ENCODE results near the gene CEBPG. TPM values are rescaled to one million over a fixed set of nuclear protein-coding genes. Genes with fewer than 3 reads are reported as not detected.

The CEBPG gene
- total RNA-seq, 1 experiment from 2014 or later, result 33.4 TPM

- TF ChIP-seq CTCF (conservative IDR thresholded peaks at IDR 0.05) (no peak), EZH2 (IDR thresholded peaks at IDR 0.05; ENCODE audit: low read depth) (no peak)
- Histone ChIP-seq H3K27me3 (ENCODE audit: insufficient read depth, low read depth) (no peaks in the 10 kb centered on the region), H4K20me1 (ENCODE audit: insufficient read depth) (peaks cover 79% of the 10 kb centered on the region), H2AFZ (no peak overlapping the region), H3K27ac (peak overlapping the region; percentile 98), H3K4me1 (replicated peaks; ENCODE audit: insufficient read depth) (peaks cover 34% of the 10 kb centered on the region), H3F3A (ENCODE audit: insufficient read depth, low read depth) (peaks cover 40% of the 10 kb centered on the region; the same call in 1 of the 2 replicates), H3K36me3 (ENCODE audit: low read depth) (peaks cover 30% of the 10 kb centered on the region), H3K4me3 (peak overlapping the region; percentile 95; the same call in 1 of the 2 replicates), H3K9me3 (ENCODE audit: insufficient read depth, low read depth) (no peaks in the 10 kb centered on the region), H3K9me2 (ENCODE audit: insufficient read depth) (no peaks in the 10 kb centered on the region), H3K4me2 (peak overlapping the region; percentile 96), H3K79me2 (ENCODE audit: low read depth) (peaks cover 84% of the 10 kb centered on the region)
- CTCF ChIA-PET, result interaction anchor here (0.5 to 0.6 kb wide), 2 partner anchors 9 to 419 kb away, joined by 3 to 5 read pairs; no protein-coding TSS in a partner anchor
- no TSS peak for BruUV-seq (replicated peaks)
- intact Hi-C loops (cut with micrococcal nuclease; ENCODE audit: unreplicated experiment), result no loop called here
- no peak for DNase-seq
- POLR2A ChIA-PET (ENCODE audit: unreplicated experiment), result interaction anchor here (0.6 to 0.7 kb wide), 2 partner anchors 67 to 981 kb away, joined by 3 to 4 read pairs; no protein-coding TSS in a partner anchor
These were observed 4.3 kb downstream of the CEBPG start for GRCh38 chr19:33377586-33378475.

GRCh38 chr19:33379151-33379829 lies 5.8 kb downstream of the CEBPG start:
- H3K4me2 ChIP-seq, result no peak overlapping the region
- no peak overlapping the region for H3K27ac ChIP-seq
- H3K9me2 ChIP-seq (ENCODE audit: insufficient read depth), result no peaks in the 10 kb centered on the region
- ChIA-PET POLR2A (ENCODE audit: unreplicated experiment) (no interaction called here), CTCF (no interaction called here)
- H3F3A ChIP-seq (ENCODE audit: insufficient read depth, low read depth), result peaks cover 42% of the 10 kb centered on the region; the same call in 1 of the 2 replicates
- H3K4me3 ChIP-seq, result no peak overlapping the region
- BruUV-seq (replicated peaks), result no TSS peak
- peaks cover 93% of the 10 kb centered on the region for H3K79me2 ChIP-seq (ENCODE audit: low read depth)
- no peaks in the 10 kb centered on the region for H3K9me3 ChIP-seq (ENCODE audit: insufficient read depth, low read depth)
- no peak for DNase-seq
- H3K36me3 ChIP-seq (ENCODE audit: low read depth), result peaks cover 30% of the 10 kb centered on the region
- peaks cover 34% of the 10 kb centered on the region for H3K4me1 ChIP-seq (replicated peaks; ENCODE audit: insufficient read depth)
- intact Hi-C loops (cut with micrococcal nuclease; ENCODE audit: unreplicated experiment), result no loop called here
- TF ChIP-seq EZH2 (IDR thresholded peaks at IDR 0.05; ENCODE audit: low read depth), result no peak
- TF ChIP-seq CTCF (conservative IDR thresholded peaks at IDR 0.05), result no peak
- H3K27me3 ChIP-seq (ENCODE audit: insufficient read depth, low read depth), result no peaks in the 10 kb centered on the region
- no peak overlapping the region for H2AFZ ChIP-seq
- peaks cover 94% of the 10 kb centered on the region for H4K20me1 ChIP-seq (ENCODE audit: insufficient read depth)

- H2AFZ ChIP-seq, result no peak overlapping the region
- BruUV-seq (replicated peaks), result no TSS peak
- H4K20me1 ChIP-seq (ENCODE audit: insufficient read depth), result peaks cover 89% of the 10 kb centered on the region
- peaks cover 36% of the 10 kb centered on the region; the same call in 1 of the 2 replicates for H3F3A ChIP-seq (ENCODE audit: insufficient read depth, low read depth)
- no peak for TF ChIP-seq EZH2 (IDR thresholded peaks at IDR 0.05; ENCODE audit: low read depth)
- TF ChIP-seq CTCF (conservative IDR thresholded peaks at IDR 0.05), result no peak
- no peaks in the 10 kb centered on the region for H3K9me3 ChIP-seq (ENCODE audit: insufficient read depth, low read depth)
- H3K9me2 ChIP-seq (ENCODE audit: insufficient read depth), result no peaks in the 10 kb centered on the region
- H3K4me2 ChIP-seq, result no peak overlapping the region
- peaks cover 79% of the 10 kb centered on the region for H3K79me2 ChIP-seq (ENCODE audit: low read depth)
- ChIA-PET CTCF (interaction anchor here (0.6 kb wide), 1 partner anchor 406 kb away, joined by 6 read pairs; no protein-coding TSS in a partner anchor), POLR2A (ENCODE audit: unreplicated experiment) (no interaction called here)
- no peak overlapping the region for H3K27ac ChIP-seq
- H3K4me3 ChIP-seq, result no peak overlapping the region
- intact Hi-C loops (cut with micrococcal nuclease; ENCODE audit: unreplicated experiment), result no loop called here
- H3K27me3 ChIP-seq (ENCODE audit: insufficient read depth, low read depth), result no peaks in the 10 kb centered on the region
- H3K36me3 ChIP-seq (ENCODE audit: low read depth), result peaks cover 30% of the 10 kb centered on the region
- peaks cover 19% of the 10 kb centered on the region for H3K4me1 ChIP-seq (replicated peaks; ENCODE audit: insufficient read depth)
- DNase-seq, result no peak
These were observed 7.6 kb downstream of the CEBPG start for GRCh38 chr19:33381101-33381500.
